ENCODE results near the gene SLC38A10. TPM values are rescaled to one million over a fixed set of nuclear protein-coding genes. Genes with fewer than 3 reads are reported as not detected.

The SLC38A10 gene
- total RNA-seq, 1 experiment from 2014 or later, result 121 TPM

DNA sequence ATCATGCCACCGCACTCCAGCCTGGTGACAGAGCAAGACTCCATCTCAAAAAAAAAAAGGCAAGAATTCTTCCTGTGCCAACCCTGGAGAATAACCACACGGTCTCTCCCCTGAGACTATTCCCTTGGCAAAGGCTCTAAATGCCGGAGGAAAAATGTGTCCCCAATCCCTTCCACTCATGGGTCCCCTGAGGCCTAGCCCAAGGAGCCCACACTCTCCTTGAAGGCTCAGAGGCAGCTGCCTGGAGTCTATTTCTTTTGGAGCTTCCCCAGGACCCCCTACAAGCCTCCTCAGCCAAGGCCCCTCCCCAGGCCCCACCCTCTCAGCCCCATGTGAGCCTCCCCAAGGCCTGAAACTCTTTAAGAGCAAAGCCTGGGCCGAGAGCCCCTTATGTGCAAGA lies 88.9 kb downstream of the SLC38A10 start:
- H3K27ac Mint-ChIP-seq (ENCODE audit: unreplicated experiment), result no peak overlapping the region
- H3K4me3 Mint-ChIP-seq (ENCODE audit: low read depth, unreplicated experiment), result no peak overlapping the region
- H3K36me3 Mint-ChIP-seq (ENCODE audit: insufficient read depth, unreplicated experiment), result peaks cover 24% of the 10 kb centered on the region
- TF ChIP-seq, protein P1, sequence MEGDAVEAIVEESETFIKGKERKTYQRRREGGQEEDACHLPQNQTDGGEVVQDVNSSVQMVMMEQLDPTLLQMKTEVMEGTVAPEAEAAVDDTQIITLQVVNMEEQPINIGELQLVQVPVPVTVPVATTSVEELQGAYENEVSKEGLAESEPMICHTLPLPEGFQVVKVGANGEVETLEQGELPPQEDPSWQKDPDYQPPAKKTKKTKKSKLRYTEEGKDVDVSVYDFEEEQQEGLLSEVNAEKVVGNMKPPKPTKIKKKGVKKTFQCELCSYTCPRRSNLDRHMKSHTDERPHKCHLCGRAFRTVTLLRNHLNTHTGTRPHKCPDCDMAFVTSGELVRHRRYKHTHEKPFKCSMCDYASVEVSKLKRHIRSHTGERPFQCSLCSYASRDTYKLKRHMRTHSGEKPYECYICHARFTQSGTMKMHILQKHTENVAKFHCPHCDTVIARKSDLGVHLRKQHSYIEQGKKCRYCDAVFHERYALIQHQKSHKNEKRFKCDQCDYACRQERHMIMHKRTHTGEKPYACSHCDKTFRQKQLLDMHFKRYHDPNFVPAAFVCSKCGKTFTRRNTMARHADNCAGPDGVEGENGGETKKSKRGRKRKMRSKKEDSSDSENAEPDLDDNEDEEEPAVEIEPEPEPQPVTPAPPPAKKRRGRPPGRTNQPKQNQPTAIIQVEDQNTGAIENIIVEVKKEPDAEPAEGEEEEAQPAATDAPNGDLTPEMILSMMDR (IDR thresholded peaks at IDR 0.05; ENCODE audit: unreplicated experiment), result no peak
- CTCF ChIA-PET, result interaction anchor here (0.6 to 0.7 kb wide), 2 partner anchors 31 to 238 kb away, joined by 3 to 4 read pairs; no protein-coding TSS in a partner anchor
- no TSS peak for BruUV-seq (replicated peaks)
- H3K9me3 Mint-ChIP-seq (ENCODE audit: low read depth, unreplicated experiment), result no peaks in the 10 kb centered on the region
- no peaks in the 10 kb centered on the region for H3K27me3 Mint-ChIP-seq (ENCODE audit: unreplicated experiment)
- DNase-seq, result no peak
- intact Hi-C loops (cut with micrococcal nuclease; ENCODE audit: unreplicated experiment), result no loop called here
- H3K4me1 Mint-ChIP-seq (ENCODE audit: low read depth, unreplicated experiment), result no peaks in the 10 kb centered on the region

DNA sequence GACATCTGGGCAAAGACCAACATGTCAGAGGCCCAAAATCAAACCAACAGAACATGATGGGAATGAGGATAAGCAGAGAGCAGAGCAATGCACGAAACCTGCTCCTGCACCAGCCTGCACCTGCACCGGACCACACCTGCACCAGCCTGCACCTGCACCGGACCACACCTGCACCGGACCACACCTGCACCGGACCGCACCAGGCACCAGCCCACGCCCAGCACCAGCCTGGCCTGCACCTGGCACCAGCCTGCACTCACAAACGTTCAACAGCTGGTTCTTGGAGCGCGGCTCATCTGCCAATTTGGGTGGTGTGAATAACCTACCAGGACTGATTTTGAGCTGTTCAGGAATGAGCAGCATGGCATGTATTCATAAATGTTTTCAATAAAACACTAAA lies 90.5 kb downstream of the SLC38A10 start:
- no TSS peak for BruUV-seq (replicated peaks)
- H3K36me3 Mint-ChIP-seq (ENCODE audit: insufficient read depth, unreplicated experiment), result peaks cover 21% of the 10 kb centered on the region
- no peaks in the 10 kb centered on the region for H3K27me3 Mint-ChIP-seq (ENCODE audit: unreplicated experiment)
- H3K4me1 Mint-ChIP-seq (ENCODE audit: low read depth, unreplicated experiment), result no peaks in the 10 kb centered on the region
- H3K27ac Mint-ChIP-seq (ENCODE audit: unreplicated experiment), result no peak overlapping the region
- no peaks in the 10 kb centered on the region for H3K9me3 Mint-ChIP-seq (ENCODE audit: low read depth, unreplicated experiment)
- no peak overlapping the region for H3K4me3 Mint-ChIP-seq (ENCODE audit: low read depth, unreplicated experiment)
- TF ChIP-seq, protein P1 (IDR thresholded peaks at IDR 0.05; ENCODE audit: unreplicated experiment), result no peak
- intact Hi-C loops (cut with micrococcal nuclease; ENCODE audit: unreplicated experiment), result no loop called here
- no peak for DNase-seq
- CTCF ChIA-PET, result no interaction called here

DNA sequence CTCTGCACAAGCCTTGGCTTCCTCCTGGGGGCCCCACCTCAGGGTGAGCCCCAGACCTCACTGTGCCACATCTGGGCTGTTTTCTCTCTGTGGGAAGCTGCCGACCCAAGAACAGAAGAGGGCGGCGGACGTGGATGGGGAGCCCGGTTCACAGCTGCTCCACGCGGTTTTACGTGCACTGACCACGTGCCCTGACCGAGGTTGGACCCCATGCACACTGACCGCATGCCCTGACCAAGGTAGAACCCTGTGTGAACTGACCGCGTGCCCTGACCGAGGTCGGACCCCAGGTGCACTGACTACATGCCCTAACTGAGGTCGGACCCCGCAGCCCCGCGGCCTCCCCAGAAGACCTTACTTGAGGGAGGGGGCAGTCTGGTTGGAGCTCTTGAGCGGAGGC lies 92.0 kb downstream of the SLC38A10 start:
- H3K9me3 Mint-ChIP-seq (ENCODE audit: low read depth, unreplicated experiment), result no peaks in the 10 kb centered on the region
- TF ChIP-seq, protein P1 (IDR thresholded peaks at IDR 0.05; ENCODE audit: unreplicated experiment), result no peak
- H3K27ac Mint-ChIP-seq (ENCODE audit: unreplicated experiment), result no peak overlapping the region
- no peaks in the 10 kb centered on the region for H3K27me3 Mint-ChIP-seq (ENCODE audit: unreplicated experiment)
- no peaks in the 10 kb centered on the region for H3K4me1 Mint-ChIP-seq (ENCODE audit: low read depth, unreplicated experiment)
- peaks cover 21% of the 10 kb centered on the region for H3K36me3 Mint-ChIP-seq (ENCODE audit: insufficient read depth, unreplicated experiment)
- BruUV-seq (replicated peaks), result no TSS peak
- intact Hi-C loops (cut with micrococcal nuclease; ENCODE audit: unreplicated experiment), result no loop called here
- no peak overlapping the region for H3K4me3 Mint-ChIP-seq (ENCODE audit: low read depth, unreplicated experiment)
- DNase-seq, result no peak
- CTCF ChIA-PET, result no interaction called here

DNA sequence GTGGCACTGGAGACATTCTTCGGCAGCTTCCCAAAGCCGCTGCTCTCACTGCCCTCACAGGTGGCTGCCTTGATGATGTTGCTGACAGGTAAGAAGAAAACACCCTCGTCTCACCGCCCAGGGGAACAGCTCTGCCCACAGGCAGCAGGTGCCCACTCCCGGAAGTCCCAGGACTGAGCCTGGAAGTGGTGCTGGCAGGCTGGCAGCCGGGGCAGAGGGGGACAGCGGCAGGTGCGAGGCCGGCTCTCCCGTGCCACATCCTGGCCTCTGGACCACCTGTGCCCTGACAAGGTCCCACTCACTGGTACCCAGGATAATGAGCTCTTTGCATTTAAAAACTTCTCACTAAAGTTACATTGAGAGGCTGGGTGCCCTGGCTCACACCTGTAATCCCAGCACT lies 92.8 kb downstream of the SLC38A10 start:
- DNase-seq, result no peak
- Mint-ChIP-seq H3K4me1 (ENCODE audit: low read depth, unreplicated experiment) (no peaks in the 10 kb centered on the region), H3K27me3 (ENCODE audit: unreplicated experiment) (no peaks in the 10 kb centered on the region), H3K4me3 (ENCODE audit: low read depth, unreplicated experiment) (no peak overlapping the region), H3K9me3 (ENCODE audit: low read depth, unreplicated experiment) (no peaks in the 10 kb centered on the region), H3K27ac (ENCODE audit: unreplicated experiment) (no peak overlapping the region), H3K36me3 (ENCODE audit: insufficient read depth, unreplicated experiment) (peaks cover 21% of the 10 kb centered on the region)
- TF ChIP-seq, protein P1 (IDR thresholded peaks at IDR 0.05; ENCODE audit: unreplicated experiment), result no peak
- CTCF ChIA-PET, result no interaction called here
- BruUV-seq (replicated peaks), result no TSS peak
- intact Hi-C loops (cut with micrococcal nuclease; ENCODE audit: unreplicated experiment), result no loop called here

Measured in Calu3 (cell line).